Left lobe of liver (tissue), 2 donors: ENCODE results near the gene MPC1. TPM values are rescaled to one million over a fixed set of nuclear protein-coding genes. Genes with fewer than 3 reads are reported as not detected.
A peak's percentile ranks its signal among the peaks of the same experiment; 100 is the strongest.

ENCODE experiments used
- ATAC-seq: fragments of 200-7000 bp; cut with Tn5 transposase; one replicate; pipeline ENCODE4 v1.9.1; 2020; ENCODE audit warnings: mild to moderate bottlenecking, moderate library complexity
- DNase-seq: peaks from one replicate; pipeline ENCODE4 v3.0.0-alpha.2; 2020; ENCODE audit warnings: low spot score
- total RNA-seq: library from RNA; stranded (reverse); gene quantifications from one replicate; pipeline ENCODE4 v1.2.1, GENCODE V29; 2021
- donor health status: DM: no; HTN: no; CAD: no; lungs with moderate emphysema.
- donor health status: DM: no; HTN: yes; CAD: no.

MPC1 gene
- total RNA-seq = 120 TPM

DNA sequence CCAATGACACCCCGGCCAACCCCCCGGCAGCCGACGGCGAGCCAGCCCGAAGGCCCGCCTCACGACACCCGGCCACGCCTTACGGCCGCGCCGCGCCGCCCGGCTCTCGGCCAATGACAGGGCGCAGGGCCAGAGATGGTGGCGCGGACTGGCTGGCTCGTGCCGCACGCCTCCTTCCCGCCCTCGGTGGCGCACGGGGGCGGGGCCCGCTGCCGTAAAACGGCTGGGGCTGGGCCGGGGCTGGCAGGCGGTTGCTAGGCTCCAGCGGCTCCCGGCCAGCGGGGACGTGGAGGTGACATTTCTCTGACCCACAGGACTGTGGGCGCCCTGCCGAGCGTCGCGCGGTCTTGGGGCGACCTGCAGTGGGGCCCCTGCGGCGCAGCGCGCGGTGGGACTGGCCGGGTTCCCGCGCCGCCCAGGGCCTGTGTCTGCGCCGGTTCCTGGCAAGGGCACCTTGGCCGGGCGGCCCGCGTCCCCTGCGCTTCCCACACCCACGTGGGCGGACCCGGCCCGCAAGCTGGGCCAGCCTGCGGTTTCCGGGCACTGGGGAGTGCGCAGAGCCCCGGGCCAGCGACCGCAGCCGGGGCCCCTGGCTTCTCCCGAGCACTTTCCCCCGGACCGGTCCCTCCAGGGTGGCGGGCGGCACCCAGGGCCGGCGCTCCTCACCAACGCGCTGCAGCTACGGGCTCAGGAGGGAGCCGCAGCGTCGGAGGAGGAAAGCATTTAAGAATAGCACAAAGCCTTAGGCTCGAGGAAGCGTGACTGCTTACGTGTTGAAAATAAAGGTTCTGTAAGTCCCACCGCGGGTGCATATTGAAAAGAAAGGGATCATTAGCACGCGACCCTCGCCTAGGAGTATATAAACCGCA, at the start of gene MPC1:
Gene MPC1 (minus strand): TSS at position 8 of the 869 bp plus-strand sequence. CDS start 64 bp downstream, outside the sequence.
- ATAC-seq (peak; percentile 84), DNase-seq (peak; percentile 99)

DNA sequence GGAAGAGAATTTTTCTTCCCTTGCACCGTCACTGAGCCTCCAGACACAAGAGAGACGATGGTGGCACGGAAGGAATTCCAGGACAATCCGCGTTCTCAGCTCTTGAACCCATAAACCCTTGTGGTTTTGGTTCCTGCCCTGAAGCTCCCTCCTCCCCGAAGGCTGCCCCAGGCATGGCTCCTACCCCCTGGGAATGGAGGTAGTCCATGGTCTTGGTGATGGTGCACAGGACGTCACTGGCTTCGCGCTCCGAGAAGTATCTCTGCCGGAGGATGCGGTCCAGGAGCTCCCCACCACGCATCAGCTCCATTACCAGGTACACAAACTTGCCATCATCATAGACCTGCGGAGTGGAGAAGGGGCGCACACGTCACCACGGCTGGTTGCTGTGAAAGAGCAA, 47.5 kb upstream of the MPC1 start:
- ATAC-seq (no peak), DNase-seq (no peak)

DNA sequence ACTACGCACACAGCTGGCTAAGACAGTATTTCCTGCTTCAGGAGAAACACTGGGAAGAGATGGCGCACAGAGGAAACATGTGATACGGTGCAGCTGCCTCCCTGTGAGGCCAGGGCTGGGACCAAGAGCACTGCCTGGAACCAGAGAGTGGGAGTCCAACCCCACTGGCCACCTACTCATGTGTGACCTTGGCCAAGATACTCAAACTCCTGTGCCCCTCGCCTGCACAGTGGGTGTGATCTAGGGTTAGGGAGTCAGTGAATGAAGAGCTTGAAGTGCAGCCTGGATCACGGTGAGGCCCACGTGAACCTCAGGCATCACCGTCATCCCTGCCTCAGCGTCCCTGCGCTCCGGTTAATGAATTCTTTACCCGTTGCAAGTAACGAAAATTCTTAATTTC, 41.7 kb upstream of the MPC1 start:
- no peak for DNase-seq
- no peak for ATAC-seq

GRCh38 chr6:166423781-166424180, 41.0 kb upstream of the MPC1 start:
- ATAC-seq = no peak
- DNase-seq = no peak

DNA sequence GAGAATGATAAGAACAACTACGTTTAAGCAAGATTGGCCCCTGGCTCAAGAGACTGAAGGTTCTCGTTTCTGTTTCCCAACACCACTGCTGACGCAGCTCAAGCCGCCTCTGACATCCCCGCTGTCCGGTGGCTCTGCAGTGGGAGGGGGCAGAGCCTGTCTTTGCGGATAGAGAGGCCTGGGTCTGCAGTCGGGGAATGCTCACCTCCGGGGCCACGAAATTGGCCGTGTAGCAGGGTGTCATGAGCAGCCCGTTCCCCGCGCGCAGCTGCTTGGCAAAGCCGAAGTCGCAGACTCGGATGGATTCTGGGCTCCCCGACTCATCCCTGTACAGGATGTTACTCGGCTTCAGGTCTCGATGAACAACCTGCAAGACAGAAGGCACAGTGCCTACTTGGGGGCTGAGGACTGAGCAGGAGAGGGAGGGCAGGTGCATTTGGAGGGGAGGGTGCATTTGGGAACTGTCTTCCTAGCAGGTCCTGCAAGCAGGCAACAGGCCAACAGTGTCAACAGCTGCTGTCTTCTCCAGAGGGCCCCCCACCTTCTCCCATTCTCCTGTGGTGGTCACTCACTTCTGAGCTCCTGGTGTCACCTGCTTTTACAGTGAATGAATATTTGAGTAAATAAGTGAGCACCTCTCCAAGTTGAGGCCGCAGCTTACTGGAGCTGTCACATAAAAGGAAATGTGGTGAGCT, 40.5 kb upstream of the MPC1 start:
- ATAC-seq = no peak

DNA sequence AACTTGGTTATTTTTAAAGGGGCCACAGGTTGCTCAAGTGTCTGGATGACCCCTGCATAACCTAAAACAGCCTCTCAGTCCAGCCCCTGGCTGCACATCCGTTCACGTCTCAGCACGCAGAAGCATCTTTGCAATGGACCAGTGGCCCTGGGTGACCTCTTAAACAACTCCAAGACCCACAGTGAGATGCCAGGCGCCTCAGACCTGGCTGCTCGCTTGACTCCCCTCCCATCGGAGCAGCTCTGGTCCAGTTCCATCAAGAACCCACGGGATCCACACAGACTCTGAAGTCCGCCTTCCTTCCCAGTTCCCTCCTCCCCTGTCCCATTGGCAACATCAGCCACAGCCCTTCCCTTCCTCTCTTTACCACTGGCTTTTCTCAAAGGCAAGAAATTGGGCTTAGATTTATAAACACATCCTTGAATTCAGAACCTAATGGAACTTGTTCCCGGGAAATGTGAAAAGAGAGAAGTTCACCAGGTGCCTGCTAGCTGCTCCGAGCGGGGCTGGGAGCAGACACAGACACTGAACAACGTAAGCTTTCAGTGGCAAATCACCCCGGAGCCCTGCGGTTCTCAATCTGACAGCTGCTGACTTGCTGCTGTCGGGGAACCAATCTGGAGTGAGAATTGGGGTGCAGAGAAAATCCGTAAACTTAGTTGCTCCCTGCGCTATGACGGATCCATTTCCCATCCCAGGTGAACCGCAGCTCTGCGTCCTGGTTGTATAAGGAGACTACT, 39.6 kb upstream of the MPC1 start:
- no peak for DNase-seq
- no peak for ATAC-seq

More for the DNA sequence above, 40.5 kb upstream of the MPC1 start:
- no peak for DNase-seq

DNA sequence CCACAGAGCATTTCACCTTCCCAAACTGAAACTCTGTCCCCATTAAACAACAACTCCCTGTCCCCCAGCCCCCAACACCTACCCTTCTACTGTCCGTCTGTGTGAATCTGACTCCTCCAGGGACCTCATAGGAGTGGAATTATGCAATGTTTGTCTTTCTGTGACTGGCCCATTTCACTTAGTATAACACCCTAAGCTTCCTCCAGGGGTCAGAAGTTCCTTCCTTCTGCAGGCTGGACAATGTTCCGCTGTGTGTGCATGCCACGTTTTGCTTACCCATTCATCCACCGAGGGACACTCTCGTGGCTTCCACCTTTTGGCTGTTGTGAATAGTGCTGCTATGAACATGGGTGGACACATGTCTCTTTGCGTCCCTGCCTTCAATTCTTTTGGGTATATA, 37.6 kb upstream of the MPC1 start:
- DNase-seq (no peak), ATAC-seq (peak; percentile 89)

- ATAC-seq = no peak
- no peak for DNase-seq
Observed at GRCh38 chr6:166419717-166420116, 37.0 kb upstream of the MPC1 start.

DNA sequence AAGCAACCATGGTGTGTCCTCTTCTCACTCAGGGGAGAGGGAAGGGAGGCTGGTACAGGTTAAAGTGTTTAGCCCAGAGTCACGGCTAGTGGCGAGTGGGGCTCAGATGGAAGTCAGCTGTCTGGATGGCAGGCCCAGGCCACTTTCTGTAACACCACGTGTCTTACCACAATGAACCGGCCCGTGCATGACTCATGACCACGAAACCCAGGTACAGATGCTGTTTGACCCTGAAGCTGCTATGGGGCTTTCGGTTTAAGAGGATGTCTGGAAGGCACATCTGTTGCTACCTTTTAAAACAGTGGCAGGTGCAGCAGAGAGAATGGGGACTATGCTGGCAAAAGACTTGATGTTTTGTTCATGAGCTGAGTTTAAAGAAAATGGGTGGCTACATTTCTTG, 36.5 kb upstream of the MPC1 start:
- ATAC-seq (no peak), DNase-seq (no peak)

GRCh38 chr6:166418691-166419143, 36.0 kb upstream of the MPC1 start:
- ATAC-seq (peak; percentile 78), DNase-seq (no peak)

DNA sequence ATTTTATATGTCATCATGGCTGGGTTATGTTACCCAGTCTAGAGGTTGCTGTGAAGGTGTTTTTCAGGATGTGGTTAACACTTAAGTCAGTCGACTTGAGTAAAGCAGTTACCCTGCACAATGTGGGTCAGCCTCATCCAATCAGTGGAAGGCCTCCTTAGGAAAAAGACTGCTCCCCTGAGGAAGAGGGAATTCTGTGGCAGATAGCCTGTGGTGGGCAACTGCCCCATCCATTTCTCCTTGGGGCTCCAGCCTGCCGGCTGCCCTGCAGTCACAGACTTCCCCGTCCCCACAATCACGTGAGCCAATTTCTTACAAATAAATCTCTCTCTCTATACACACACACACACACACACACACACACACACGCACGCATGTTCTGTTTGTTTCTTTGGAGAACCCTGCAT, 34.5 kb upstream of the MPC1 start:
- ATAC-seq (no peak), DNase-seq (no peak)

- no peak for ATAC-seq
- no peak for DNase-seq
Observed at GRCh38 chr6:166415833-166416347, 33.1 kb upstream of the MPC1 start.

GRCh38 chr6:166415306-166415705, 32.6 kb upstream of the MPC1 start:
- ATAC-seq (no peak), DNase-seq (no peak)

- DNase-seq = no peak
Observed at GRCh38 chr6:166413491-166413951, 30.8 kb upstream of the MPC1 start.

GRCh38 chr6:166412911-166413384, 30.2 kb upstream of the MPC1 start:
- DNase-seq (no peak), ATAC-seq (no peak)

More at GRCh38 chr6:166413491-166413951, 30.8 kb upstream of the MPC1 start:
- ATAC-seq = no peak

- no peak for ATAC-seq
- no peak for DNase-seq
Observed at GRCh38 chr6:166412156-166412910, 29.6 kb upstream of the MPC1 start.

DNA sequence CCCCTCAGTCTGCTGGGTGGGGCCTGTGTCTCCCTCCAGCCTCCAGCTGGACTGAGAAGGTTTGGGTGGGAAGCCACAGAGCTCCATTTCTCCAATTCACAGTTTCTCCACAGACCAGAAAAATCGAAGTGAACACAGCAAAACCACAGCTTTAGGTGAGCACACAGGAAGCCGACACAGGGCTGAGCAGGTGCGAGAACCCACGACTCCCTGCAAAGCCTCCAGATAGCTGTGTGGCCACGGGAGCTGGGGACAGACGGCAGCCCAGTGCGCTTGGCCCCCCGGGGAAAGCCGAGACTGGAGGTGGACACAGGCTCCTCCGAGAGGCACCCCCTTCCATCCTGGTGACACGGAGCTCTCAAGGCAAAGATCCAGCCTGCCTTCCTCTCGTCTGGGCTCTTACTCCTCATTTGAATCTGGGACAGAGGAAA, 29.0 kb upstream of the MPC1 start:
- ATAC-seq = no peak
- no peak for DNase-seq

DNA sequence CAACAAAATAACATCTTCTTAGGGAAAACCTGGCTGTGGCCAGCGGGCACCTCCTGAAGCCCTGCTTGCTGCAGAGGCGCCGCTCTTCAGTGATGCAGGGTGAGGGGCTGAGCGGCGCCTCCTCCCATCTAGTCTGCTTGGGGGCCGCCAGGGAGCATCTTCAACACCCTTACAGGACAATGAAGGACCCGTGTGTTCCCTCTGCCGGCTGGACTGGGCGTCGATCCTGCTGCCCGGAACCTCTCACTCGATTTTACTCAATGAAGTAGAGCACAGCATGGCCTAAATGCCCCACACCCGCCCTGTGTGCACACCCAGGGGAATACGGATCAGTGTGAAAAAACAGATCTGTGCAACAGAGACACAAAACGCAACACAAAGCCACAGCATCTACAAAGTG, 28.5 kb upstream of the MPC1 start:
- DNase-seq (no peak), ATAC-seq (no peak)

DNA sequence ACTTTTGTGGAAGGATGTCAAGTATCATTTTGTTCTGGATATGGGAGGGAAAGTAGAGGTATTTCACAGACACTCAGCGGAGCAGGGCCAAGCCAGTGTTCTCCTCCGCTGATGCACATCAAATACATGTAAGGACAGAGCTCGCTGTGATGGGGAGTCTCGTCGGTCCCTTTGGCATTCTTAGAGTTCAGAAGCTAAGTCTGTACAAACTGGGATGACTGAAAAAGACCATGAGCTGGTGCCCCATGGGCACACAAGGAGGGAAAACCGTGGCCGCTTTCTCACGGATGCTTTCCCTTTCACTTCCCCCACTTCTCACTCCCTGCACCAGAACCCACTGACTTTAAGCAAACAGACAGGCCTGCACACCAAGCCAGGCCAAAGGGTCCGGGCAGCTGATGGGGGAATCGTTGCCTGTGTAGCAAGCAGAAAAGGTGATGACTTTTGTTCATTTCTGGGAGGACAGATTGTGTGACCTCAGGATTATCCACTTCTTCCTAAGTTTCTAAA, 27.7 kb upstream of the MPC1 start:
- ATAC-seq = no peak

More for the DNA sequence above, 27.7 kb upstream of the MPC1 start:
- DNase-seq = no peak
